ENCODE results near the gene ZNF821.

Gene ZNF821

DNA sequence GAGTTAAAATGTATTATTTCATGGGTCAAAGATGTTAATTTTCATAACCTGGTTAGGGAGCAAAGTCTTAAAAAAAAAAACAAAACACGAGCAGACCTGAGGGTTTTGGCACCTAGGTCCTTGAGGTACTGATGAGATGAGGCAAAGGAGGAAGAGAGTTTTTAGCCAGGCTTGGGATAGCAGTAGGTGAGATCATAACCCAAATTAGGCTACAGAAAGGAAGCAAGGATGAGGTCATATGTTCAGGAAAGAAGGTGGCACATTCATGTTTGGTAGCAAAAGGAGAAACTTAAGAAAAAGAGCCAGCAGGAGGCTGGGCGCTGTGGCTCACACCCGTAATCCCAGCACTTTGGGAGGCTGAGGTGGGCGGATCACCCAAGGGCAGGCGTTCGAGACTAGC is 35.4 kb downstream of the ZNF821 start:
- no peak for TF ChIP-seq CTCF (IDR thresholded peaks at IDR 0.05; ENCODE audit: low read depth, low read length)
- DNase-seq (ENCODE audit: extremely low read depth, low read depth) = no peak

- DNase-seq (ENCODE audit: extremely low read depth, low read depth) = no peak
- no peak for TF ChIP-seq CTCF (IDR thresholded peaks at IDR 0.05; ENCODE audit: low read depth, low read length)
Measured at GRCh38 chr16:71847096-71847495, 36.9 kb downstream of the ZNF821 start.

DNA sequence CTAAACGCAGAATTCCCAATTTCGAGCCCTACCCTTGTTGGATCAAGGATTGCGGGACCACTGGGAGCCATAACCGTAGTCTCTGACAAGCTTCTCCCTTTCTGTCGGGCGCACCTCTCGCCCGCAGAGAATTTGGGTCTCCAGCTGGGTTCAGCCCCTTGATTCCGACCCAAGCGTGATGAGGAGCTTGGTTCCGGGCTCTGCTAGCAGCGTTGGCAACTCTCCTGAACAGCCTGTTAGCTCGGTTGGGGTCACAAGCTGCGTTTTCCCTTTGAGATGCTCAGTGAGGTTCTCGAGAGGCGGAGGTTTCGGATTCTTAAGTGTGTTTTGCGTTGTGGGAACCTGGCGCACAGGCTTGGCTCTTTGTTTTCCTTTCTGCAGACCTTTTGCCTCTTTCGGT is 37.6 kb downstream of the ZNF821 start:
- no peak for TF ChIP-seq CTCF (IDR thresholded peaks at IDR 0.05; ENCODE audit: low read depth, low read length)
- no peak for DNase-seq (ENCODE audit: extremely low read depth, low read depth)

- peak; percentile 80 for DNase-seq (ENCODE audit: extremely low read depth, low read depth)
- no peak for TF ChIP-seq CTCF (IDR thresholded peaks at IDR 0.05; ENCODE audit: low read depth, low read length)
Measured at GRCh38 chr16:71845639-71846430, 38.1 kb downstream of the ZNF821 start, which contains the start of gene ATXN1L. ATXN1L (plus strand) TSS chr16:71845976; CDS start chr16:71849741, 3,765 bp downstream.

DNA sequence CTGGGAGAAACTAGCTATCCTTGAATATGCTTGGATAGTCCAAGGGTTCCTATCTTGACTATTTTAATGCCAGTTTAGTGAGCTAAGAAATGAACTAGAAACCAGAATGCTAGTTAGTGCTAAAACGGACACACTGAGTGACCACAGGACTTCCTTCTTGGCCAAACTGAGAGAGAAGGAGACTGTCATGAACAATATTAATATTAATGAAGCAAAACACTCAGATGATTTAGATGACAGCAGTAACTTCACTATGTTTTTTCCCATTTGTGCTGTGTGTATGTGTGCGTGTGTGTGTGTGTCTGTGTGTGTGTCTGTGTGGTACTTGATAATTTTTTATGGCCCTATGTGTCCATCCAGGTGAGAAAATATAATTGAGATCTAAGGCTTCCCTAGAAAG is 40.4 kb downstream of the ZNF821 start:
- TF ChIP-seq CTCF (IDR thresholded peaks at IDR 0.05; ENCODE audit: low read depth, low read length) = no peak
- DNase-seq (ENCODE audit: extremely low read depth, low read depth) = no peak

GRCh38 chr16:71840052-71840451 is 43.9 kb downstream of the ZNF821 start:
- no peak for TF ChIP-seq CTCF (IDR thresholded peaks at IDR 0.05; ENCODE audit: low read depth, low read length)
- DNase-seq (ENCODE audit: extremely low read depth, low read depth) = peak; percentile 48

- DNase-seq (ENCODE audit: extremely low read depth, low read depth) = no peak
- no peak for TF ChIP-seq CTCF (IDR thresholded peaks at IDR 0.05; ENCODE audit: low read depth, low read length)
Measured at GRCh38 chr16:71837150-71837549, 46.8 kb downstream of the ZNF821 start.

All from AG09319 (cell line).